ENCODE results near the gene GPC5. TPM values are rescaled to one million over a fixed set of nuclear protein-coding genes. Genes with fewer than 3 reads are reported as not detected.
A peak's percentile ranks its signal among the peaks of the same experiment; 100 is the strongest.

Gene GPC5
- total RNA-seq, 2 donors from 2014 or later, result 0.55 to 1.0 TPM

- Mint-ChIP-seq H3K27me3 (no peaks in the 10 kb centered on the region), H3K4me3 (no peak overlapping the region), H3K27ac (peak overlapping the region in 1 of 2 donors; percentile 7), H3K4me1 (ENCODE audit: low read depth in 2 of 2) (peaks cover 18 to 24% of the 10 kb centered on the region in 2 donors), H3K9me3 (no peaks in the 10 kb centered on the region), H3K36me3 (peaks cover 39% of the 10 kb centered on the region)
- ATAC-seq, result peak in 1 of 2 donors; percentile 44
- no peak for DNase-seq (ENCODE audit: low spot score)
Observed at GRCh38 chr13:91358387-91358782, 40.0 kb upstream of the GPC5 start.

GRCh38 chr13:91359111-91359510, 39.3 kb upstream of the GPC5 start:
- peak overlapping the region in 1 of 2 donors; percentile 23 for H3K27ac Mint-ChIP-seq
- no peaks in the 10 kb centered on the region for H3K9me3 Mint-ChIP-seq
- no peak for DNase-seq (ENCODE audit: low spot score)
- no peaks in the 10 kb centered on the region for H3K27me3 Mint-ChIP-seq
- no peak for ATAC-seq
- H3K4me1 Mint-ChIP-seq (ENCODE audit: low read depth in 2 of 2), result peaks cover 18 to 24% of the 10 kb centered on the region in 2 donors
- peaks cover 33% of the 10 kb centered on the region for H3K36me3 Mint-ChIP-seq
- no peak overlapping the region for H3K4me3 Mint-ChIP-seq

GRCh38 chr13:91359631-91360030, 38.8 kb upstream of the GPC5 start:
- ATAC-seq (no peak), DNase-seq (ENCODE audit: low spot score) (no peak)
- H3K9me3 Mint-ChIP-seq, result no peaks in the 10 kb centered on the region
- H3K27ac Mint-ChIP-seq, result peak overlapping the region in 1 of 2 donors; percentile 23
- H3K27me3 Mint-ChIP-seq, result no peaks in the 10 kb centered on the region
- peaks cover 27% of the 10 kb centered on the region for H3K36me3 Mint-ChIP-seq
- H3K4me3 Mint-ChIP-seq, result no peak overlapping the region
- H3K4me1 Mint-ChIP-seq (ENCODE audit: low read depth in 2 of 2), result peaks cover 18 to 24% of the 10 kb centered on the region in 2 donors

- peak overlapping the region in 1 of 2 donors; percentile 9 for H3K27ac Mint-ChIP-seq
- peaks cover 23% of the 10 kb centered on the region for H3K36me3 Mint-ChIP-seq
- no peak for ATAC-seq
- no peaks in the 10 kb centered on the region for H3K9me3 Mint-ChIP-seq
- H3K4me1 Mint-ChIP-seq (ENCODE audit: low read depth in 2 of 2), result peaks cover 18 to 24% of the 10 kb centered on the region in 2 donors
- no peaks in the 10 kb centered on the region for H3K27me3 Mint-ChIP-seq
- DNase-seq (ENCODE audit: low spot score), result no peak
- H3K4me3 Mint-ChIP-seq, result no peak overlapping the region
Observed at GRCh38 chr13:91360246-91360751, 38.1 kb upstream of the GPC5 start.

GRCh38 chr13:91361755-91362271, 36.6 kb upstream of the GPC5 start:
- Mint-ChIP-seq H3K4me1 (ENCODE audit: low read depth in 2 of 2) (peaks cover 12 to 18% of the 10 kb centered on the region in 2 donors), H3K27me3 (peaks cover 0 to under 1% of the 10 kb centered on the region in 2 donors), H3K36me3 (peaks cover 10% of the 10 kb centered on the region), H3K4me3 (no peak overlapping the region), H3K27ac (no peak overlapping the region), H3K9me3 (no peaks in the 10 kb centered on the region)
- no peak for ATAC-seq
- DNase-seq (ENCODE audit: low spot score), result no peak

GRCh38 chr13:91362908-91363307, 35.5 kb upstream of the GPC5 start:
- no peaks in the 10 kb centered on the region for H3K9me3 Mint-ChIP-seq
- H3K4me3 Mint-ChIP-seq, result no peak overlapping the region
- H3K27ac Mint-ChIP-seq, result no peak overlapping the region
- H3K27me3 Mint-ChIP-seq, result peaks cover 0 to 6% of the 10 kb centered on the region in 2 donors
- no peak for ATAC-seq
- no peak for DNase-seq (ENCODE audit: low spot score)
- H3K4me1 Mint-ChIP-seq (ENCODE audit: low read depth in 2 of 2), result peaks cover 11 to 16% of the 10 kb centered on the region in 2 donors
- no peaks in the 10 kb centered on the region for H3K36me3 Mint-ChIP-seq

- no peaks in the 10 kb centered on the region for H3K36me3 Mint-ChIP-seq
Observed at GRCh38 chr13:91368101-91368500, 30.3 kb upstream of the GPC5 start.

GRCh38 chr13:91368676-91369440, 29.6 kb upstream of the GPC5 start:
- peaks cover 5 to 13% of the 10 kb centered on the region in 2 donors for H3K27me3 Mint-ChIP-seq
- H3K36me3 Mint-ChIP-seq, result no peaks in the 10 kb centered on the region
- ATAC-seq (peak; percentile 37 to 74), DNase-seq (ENCODE audit: low spot score) (no peak)
- no peak overlapping the region for H3K4me3 Mint-ChIP-seq
- no peaks in the 10 kb centered on the region for H3K9me3 Mint-ChIP-seq
- peak overlapping the region in 1 of 2 donors; percentile 41 for H3K27ac Mint-ChIP-seq
- peaks cover 9 to 22% of the 10 kb centered on the region in 2 donors for H3K4me1 Mint-ChIP-seq (ENCODE audit: low read depth in 2 of 2)

More at GRCh38 chr13:91368101-91368500, 30.3 kb upstream of the GPC5 start:
- no peak overlapping the region for H3K27ac Mint-ChIP-seq
- H3K4me1 Mint-ChIP-seq (ENCODE audit: low read depth in 2 of 2), result peaks cover 9 to 22% of the 10 kb centered on the region in 2 donors
- peaks cover under 1 to 9% of the 10 kb centered on the region in 2 donors for H3K27me3 Mint-ChIP-seq
- H3K9me3 Mint-ChIP-seq, result no peaks in the 10 kb centered on the region
- H3K4me3 Mint-ChIP-seq, result no peak overlapping the region
- no peak for DNase-seq (ENCODE audit: low spot score)
- ATAC-seq, result no peak

- peaks cover 5 to 14% of the 10 kb centered on the region in 2 donors for H3K27me3 Mint-ChIP-seq
- ATAC-seq, result peak in 1 of 2 donors; percentile 70
- no peak for DNase-seq (ENCODE audit: low spot score)
Observed at GRCh38 chr13:91369441-91369831, 29.0 kb upstream of the GPC5 start.

GRCh38 chr13:91370501-91370900, 27.9 kb upstream of the GPC5 start:
- no peaks in the 10 kb centered on the region for H3K36me3 Mint-ChIP-seq
- peaks cover 17 to 33% of the 10 kb centered on the region in 2 donors for H3K4me1 Mint-ChIP-seq (ENCODE audit: low read depth in 2 of 2)
- no peak overlapping the region for H3K27ac Mint-ChIP-seq
- no peaks in the 10 kb centered on the region for H3K9me3 Mint-ChIP-seq
- DNase-seq (ENCODE audit: low spot score), result no peak
- no peak overlapping the region for H3K4me3 Mint-ChIP-seq
- H3K27me3 Mint-ChIP-seq, result peaks cover 5 to 17% of the 10 kb centered on the region in 2 donors
- ATAC-seq, result no peak

More at GRCh38 chr13:91369441-91369831, 29.0 kb upstream of the GPC5 start:
- H3K4me1 Mint-ChIP-seq (ENCODE audit: low read depth in 2 of 2), result peaks cover 9 to 23% of the 10 kb centered on the region in 2 donors
- no peak overlapping the region for H3K4me3 Mint-ChIP-seq
- H3K27ac Mint-ChIP-seq, result peak overlapping the region in 1 of 2 donors; percentile 41
- no peaks in the 10 kb centered on the region for H3K36me3 Mint-ChIP-seq
- H3K9me3 Mint-ChIP-seq, result no peaks in the 10 kb centered on the region

- no peak overlapping the region for H3K27ac Mint-ChIP-seq
- DNase-seq (ENCODE audit: low spot score), result no peak
Observed at GRCh38 chr13:91372911-91373310, 25.5 kb upstream of the GPC5 start.

GRCh38 chr13:91375116-91375729, 23.2 kb upstream of the GPC5 start:
- Mint-ChIP-seq H3K27ac (no peak overlapping the region), H3K27me3 (peaks cover 11 to 14% of the 10 kb centered on the region in 2 donors), H3K9me3 (no peaks in the 10 kb centered on the region), H3K4me3 (no peak overlapping the region), H3K4me1 (ENCODE audit: low read depth in 2 of 2) (peaks cover 8 to 11% of the 10 kb centered on the region in 2 donors), H3K36me3 (no peaks in the 10 kb centered on the region)
- DNase-seq (ENCODE audit: low spot score), result no peak
- peak; percentile 60 to 67 for ATAC-seq

More at GRCh38 chr13:91372911-91373310, 25.5 kb upstream of the GPC5 start:
- no peaks in the 10 kb centered on the region for H3K9me3 Mint-ChIP-seq
- peaks cover 5 to 11% of the 10 kb centered on the region in 2 donors for H3K27me3 Mint-ChIP-seq
- H3K4me1 Mint-ChIP-seq (ENCODE audit: low read depth in 2 of 2), result peaks cover 11 to 26% of the 10 kb centered on the region in 2 donors
- no peak for ATAC-seq
- no peak overlapping the region for H3K4me3 Mint-ChIP-seq
- H3K36me3 Mint-ChIP-seq, result no peaks in the 10 kb centered on the region

GRCh38 chr13:91381371-91381770, 17.1 kb upstream of the GPC5 start:
- no peaks in the 10 kb centered on the region for H3K4me1 Mint-ChIP-seq (ENCODE audit: low read depth in 2 of 2)
- H3K27ac Mint-ChIP-seq, result no peak overlapping the region
- ATAC-seq (no peak), DNase-seq (ENCODE audit: low spot score) (no peak)
- H3K36me3 Mint-ChIP-seq, result no peaks in the 10 kb centered on the region
- no peak overlapping the region for H3K4me3 Mint-ChIP-seq
- H3K9me3 Mint-ChIP-seq, result no peaks in the 10 kb centered on the region
- peaks cover 9 to 26% of the 10 kb centered on the region in 2 donors for H3K27me3 Mint-ChIP-seq

GRCh38 chr13:91383836-91384235, 14.6 kb upstream of the GPC5 start:
- no peak for DNase-seq (ENCODE audit: low spot score)
- H3K9me3 Mint-ChIP-seq, result no peaks in the 10 kb centered on the region
- no peak for ATAC-seq
- no peak overlapping the region for H3K4me3 Mint-ChIP-seq
- H3K27me3 Mint-ChIP-seq, result peaks cover 12 to 21% of the 10 kb centered on the region in 2 donors
- no peak overlapping the region for H3K27ac Mint-ChIP-seq
- H3K4me1 Mint-ChIP-seq (ENCODE audit: low read depth in 2 of 2), result no peaks in the 10 kb centered on the region
- no peaks in the 10 kb centered on the region for H3K36me3 Mint-ChIP-seq
